ENCODE measurements around the gene FNDC10.

FNDC10 gene

DNA sequence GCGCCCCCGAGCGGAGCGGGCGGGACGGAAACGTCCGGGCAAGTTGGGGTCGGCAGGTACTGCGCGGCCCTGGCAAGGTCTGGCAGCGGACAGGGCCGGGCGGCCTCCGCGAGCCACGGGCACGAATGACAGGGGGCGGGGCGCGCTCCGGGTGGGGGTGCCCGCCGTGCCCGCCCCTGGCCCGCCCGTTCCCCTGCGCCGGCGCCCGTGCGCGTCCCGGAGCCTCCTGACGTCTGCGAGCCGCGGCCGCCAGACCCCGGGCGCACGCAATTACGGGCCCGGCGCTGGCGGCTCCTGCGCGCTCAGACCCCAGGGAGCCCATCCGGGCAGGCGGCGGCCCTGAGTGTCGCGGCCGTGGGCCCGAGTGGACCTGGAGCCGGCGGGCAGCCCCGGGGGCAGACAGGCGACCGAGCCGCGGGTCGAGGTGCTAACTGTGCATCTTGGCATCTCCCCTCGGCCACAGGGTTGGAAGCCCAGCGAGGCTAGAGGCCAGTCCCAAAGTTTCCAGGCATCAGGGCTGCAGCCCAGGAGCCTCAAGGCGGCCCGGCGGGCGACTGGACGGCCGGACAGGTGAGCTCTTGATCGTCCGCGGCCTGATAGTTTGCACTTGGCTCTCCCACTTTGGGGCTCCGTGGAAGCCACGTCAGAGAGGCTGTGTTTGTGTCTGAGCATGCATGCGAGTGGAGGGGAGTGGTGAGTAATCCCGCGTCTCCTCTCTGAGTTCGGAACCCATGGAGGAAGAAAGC, 16.3 kb upstream of the FNDC10 start:
- no peak for DNase-seq (ENCODE audit: low spot score)

- peak; percentile 99 for DNase-seq (ENCODE audit: low spot score)
These were observed 15.5 kb upstream of the FNDC10 start, which contains the start of gene MIB2 for GRCh38 chr1:1615256-1616044. Gene MIB2, plus strand, starts transcription at chr1:1615500. Its CDS starts 7,953 bp downstream, at chr1:1623453.

- no peak for DNase-seq (ENCODE audit: low spot score)
These were observed 15.0 kb upstream of the FNDC10 start for GRCh38 chr1:1614954-1615255.

GRCh38 chr1:1614204-1614953, 14.4 kb upstream of the FNDC10 start:
- peak; percentile 43 for DNase-seq (ENCODE audit: low spot score)

DNA sequence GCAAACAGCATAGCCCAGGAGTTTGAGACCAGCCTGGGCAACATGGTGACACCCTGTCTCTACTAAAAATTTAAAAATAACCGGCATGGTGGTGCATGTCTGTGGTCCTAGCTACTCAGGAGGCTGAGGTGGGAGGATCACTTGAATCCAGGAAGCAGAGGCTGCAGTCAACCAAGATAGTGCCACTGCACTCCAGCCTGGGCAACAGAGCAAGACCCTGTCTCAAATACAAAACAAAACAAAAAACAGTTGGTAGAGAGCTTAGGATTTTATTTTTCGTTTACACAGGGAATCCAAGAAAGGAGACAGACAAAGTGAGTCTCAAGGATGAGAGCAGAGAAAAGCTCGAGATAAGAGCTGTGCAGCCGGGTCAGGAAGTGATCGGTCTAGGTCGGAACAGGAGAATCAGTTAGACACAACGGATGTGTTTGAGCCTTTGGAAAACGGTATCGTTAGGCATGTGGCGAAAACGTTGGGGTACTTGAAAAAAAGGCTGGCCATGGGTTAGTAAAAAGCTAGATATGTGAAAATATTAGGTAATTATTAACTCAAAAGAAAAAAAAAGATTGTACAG, 13.7 kb upstream of the FNDC10 start:
- DNase-seq (ENCODE audit: low spot score): no peak

DNA sequence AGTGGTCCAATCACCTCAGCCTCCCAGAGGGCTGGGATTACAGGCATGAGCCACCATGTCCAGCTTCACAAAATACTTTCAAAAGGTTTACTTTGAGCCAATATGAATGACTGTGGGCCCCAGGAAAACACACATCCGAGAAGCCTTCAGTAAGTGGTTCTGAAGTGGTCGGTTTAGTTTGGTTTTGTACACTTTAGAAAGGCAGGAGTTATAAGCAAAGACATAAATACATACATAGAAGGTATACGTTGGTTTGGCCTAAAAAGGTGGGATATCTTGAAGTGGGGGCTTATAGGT, 12.1 kb upstream of the FNDC10 start:
- no peak for DNase-seq (ENCODE audit: low spot score)

DNA sequence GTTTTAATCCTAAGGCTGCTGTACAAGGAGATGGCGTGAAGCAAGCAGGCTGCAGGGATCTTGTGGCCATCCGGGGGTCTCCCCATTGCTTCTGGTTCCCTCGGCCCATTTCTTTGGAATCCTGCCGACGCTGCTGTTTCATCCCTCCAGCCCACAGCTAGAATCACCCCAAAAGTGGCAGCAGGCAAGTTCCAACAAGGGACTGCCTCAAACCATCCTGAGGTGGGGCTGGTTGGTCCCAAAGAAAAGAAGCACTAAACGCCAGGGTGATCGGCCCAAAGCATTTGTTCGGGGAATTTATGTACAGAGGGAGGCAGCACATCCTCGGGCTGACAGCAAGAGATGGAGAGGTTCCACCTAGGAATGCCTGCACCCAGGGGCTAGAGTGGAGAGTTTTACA, 10.9 kb upstream of the FNDC10 start:
- no peak for DNase-seq (ENCODE audit: low spot score)

DNA sequence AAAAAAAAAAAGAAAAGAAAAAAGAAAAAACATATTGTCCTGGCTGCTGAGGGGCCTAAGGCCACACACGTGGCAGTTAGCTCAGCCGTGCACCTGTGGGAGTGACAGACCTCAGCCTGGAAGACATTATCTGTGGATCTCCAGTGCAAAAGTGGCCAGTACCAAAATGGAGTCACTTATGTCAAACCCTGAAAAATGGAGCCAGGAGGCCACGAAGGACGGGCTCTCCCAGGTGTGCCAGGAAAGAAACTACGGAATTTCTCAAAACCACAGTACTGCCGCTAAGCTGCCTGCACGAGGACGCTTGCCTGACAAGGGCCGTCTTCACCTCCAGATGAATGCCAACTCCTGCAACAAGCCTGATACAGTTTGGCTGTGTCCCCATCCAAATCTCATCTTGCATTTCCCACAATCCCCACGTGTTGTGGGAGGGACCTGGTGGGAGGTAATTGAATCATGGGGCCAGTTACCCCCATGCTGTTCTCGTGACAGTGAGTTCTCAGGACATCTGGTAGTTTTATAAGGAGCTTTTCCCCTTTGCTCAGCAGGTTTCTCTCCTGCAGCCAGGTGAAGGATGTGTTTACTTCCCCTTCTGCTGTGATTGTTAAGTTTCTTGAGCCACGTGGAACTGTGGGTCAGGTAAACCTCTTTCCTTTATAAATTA, 10.0 kb upstream of the FNDC10 start:
- DNase-seq (ENCODE audit: low spot score): no peak

GRCh38 chr1:1606232-1606631, 6.3 kb upstream of the FNDC10 start:
- no peak for DNase-seq (ENCODE audit: low spot score)

DNA sequence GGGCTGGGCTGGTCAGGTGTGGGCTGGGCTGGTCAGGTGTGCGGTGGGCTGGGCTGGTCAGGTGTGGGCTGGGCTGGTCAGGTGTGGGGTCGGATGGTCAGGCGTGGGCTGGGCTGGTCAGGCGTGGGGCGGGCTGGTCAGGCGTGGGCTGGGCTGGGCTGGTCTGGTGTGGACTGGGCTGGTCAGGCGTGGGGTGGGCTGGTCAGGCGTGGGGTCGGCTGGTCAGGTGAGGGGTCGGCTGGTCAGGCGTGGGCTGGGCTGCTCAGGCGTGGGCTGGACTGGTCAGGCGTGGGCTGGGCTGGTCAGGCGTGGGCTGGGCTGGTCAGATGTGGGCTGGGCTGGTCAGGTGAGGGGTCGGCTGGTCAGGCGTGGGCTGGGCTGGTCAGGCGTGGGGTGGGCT, 5.8 kb upstream of the FNDC10 start:
- DNase-seq (ENCODE audit: low spot score): no peak

DNA sequence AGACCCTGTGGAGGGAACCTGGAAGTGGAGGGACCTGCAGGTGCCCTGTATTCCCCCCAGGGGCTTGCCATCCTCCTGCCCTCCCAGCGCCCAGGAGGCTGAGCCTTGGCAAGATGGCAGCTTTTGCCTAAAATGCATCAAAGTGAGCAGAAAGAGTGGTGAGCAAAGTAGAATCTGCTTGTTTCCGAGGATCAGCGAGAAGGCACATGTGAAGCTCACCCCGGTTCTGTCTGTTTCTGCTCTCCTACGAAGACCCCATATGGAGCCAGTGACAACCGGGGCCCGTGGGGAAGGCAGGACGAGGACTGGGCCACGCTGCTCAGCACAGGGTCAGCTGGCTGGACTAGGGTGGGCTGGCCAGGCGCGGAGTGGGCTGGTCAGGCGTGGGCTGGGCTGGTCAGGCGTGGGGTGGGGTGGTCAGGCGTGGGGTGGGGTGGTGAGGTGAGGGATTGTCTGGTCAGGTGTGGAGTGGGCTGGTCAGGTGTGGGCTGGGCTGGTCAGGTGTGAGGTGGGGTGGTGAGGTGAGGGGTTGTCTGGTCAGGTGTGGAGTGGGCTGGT, 5.2 kb upstream of the FNDC10 start:
- DNase-seq (ENCODE audit: low spot score): no peak

DNA sequence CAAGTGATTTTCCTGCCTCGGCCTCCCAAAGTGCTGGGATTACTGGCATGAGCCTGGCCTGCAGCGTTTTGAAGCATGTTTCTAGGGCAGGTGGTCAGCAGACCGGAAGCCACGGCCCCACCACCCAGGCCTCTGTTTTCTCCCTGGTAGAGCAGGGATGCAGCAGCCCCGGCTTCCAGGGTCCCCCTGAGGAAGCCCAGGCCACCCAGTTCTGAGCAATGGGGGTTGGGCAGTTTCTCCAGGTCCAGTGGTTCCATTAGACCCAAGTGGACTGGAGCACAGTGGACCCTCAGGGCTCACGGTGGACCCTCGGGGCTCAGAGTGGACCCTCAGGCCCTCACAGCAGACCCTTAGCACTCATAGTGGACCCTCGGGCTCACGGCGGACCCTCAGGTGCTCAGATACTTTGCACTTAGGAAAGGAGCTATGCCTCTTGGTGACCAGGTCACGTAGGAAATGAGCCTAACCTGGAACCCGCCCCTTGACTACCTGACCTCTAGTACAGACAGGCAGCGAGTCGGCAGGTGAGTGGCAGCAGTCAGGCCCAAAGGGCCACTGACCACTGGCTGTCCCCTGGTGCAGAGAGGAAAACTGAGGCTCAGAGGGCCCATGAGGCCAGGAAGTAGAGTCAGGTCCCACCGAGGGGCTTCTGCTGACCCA, 4.6 kb upstream of the FNDC10 start:
- DNase-seq (ENCODE audit: low spot score): no peak

DNA sequence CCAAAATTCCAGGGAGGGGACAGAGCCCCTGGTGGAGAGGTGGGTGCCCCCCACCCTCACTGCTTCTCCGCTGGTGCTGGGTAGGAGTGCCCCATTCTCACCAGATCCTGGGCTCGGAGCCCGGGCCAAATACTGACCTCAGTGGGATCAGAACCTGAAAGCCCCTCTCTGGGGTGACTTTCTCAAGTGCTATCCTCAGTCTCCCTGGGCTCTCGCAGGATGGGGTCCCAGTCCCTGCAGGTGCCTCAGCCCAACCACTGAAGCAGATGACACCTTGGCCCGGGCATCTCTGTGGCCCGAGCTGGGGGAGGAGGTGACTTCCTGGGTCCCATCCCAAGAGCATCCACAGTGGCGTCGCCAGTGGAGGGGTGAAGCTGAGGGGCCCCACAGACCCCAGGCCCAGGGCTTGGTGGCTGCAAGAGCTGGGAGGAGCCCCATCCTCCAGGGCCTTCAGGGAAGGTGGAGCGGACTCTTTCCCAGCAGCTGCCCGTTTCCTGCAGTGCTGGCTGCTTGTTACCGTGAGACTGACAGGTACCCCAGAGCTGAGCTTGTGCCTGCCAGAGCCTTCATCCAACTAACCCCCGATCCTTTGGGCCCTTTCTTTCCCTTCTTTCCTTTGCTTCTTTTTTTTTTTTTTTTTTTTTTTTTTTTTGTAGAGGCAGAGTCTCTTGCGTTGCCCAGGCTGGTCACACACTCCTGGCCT, 3.9 kb upstream of the FNDC10 start:
- no peak for DNase-seq (ENCODE audit: low spot score)

DNA sequence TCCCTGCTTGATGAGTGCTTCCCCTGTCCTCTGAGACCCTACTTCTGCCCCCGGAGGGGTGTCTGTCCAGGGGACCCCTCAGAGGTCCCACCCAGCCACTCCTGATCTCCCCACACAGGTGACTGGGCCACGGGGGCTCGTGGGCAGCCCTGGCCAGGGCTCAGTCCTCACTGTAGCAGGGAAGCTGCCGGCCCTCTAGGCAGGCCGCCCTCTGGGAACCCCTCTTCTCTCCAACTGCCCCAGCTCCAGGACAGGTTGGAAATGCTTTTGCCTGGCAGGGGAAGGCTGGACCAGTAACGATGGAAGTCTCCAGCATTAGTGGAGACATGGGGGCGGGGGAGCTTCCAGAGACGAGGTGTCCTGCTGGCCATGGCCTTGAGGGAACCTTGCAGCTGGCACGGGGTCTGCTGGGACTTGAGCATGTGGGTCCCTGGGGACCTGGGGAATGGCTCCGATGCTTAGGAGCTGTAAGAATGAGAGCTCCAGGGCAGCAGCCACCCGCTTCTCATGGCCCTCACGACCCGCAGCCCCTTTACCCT, 3.1 kb upstream of the FNDC10 start:
- DNase-seq (ENCODE audit: low spot score): no peak

DNA sequence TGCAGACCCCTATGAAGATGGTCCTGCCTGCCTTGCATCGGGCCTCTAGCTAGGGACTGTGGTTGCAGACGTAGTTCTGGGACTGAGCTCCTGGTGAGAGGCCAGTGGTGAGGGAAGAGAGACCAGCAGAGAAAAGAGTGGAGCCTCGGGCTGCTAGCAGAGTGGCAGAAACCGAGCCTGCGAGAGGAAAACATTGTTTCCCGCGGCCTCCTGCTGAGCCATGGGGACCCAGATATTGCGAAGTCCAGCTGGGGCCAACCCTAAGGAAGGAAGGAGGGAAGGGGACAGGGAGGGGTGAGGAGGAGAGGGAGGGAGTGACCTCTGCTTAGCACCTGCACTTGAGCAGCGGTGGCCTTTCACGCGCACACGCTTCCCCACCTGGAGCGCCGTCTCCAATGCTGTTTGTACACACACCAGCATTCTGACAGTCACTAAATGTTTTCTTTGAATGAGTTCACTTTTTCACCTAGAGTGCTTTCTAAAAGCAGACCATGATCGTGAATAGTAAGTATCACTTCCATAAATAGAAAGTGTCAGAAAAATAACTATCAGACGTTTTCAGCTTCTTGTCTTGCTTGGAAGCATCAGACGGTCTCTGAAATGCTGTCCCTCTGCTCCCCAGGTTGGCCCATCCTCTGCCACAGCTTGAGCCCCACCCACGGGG, 2.5 kb upstream of the FNDC10 start:
- no peak for DNase-seq (ENCODE audit: low spot score)

- DNase-seq (ENCODE audit: low spot score): no peak
These were observed 1.8 kb upstream of the FNDC10 start for GRCh38 chr1:1601564-1602303.

DNA sequence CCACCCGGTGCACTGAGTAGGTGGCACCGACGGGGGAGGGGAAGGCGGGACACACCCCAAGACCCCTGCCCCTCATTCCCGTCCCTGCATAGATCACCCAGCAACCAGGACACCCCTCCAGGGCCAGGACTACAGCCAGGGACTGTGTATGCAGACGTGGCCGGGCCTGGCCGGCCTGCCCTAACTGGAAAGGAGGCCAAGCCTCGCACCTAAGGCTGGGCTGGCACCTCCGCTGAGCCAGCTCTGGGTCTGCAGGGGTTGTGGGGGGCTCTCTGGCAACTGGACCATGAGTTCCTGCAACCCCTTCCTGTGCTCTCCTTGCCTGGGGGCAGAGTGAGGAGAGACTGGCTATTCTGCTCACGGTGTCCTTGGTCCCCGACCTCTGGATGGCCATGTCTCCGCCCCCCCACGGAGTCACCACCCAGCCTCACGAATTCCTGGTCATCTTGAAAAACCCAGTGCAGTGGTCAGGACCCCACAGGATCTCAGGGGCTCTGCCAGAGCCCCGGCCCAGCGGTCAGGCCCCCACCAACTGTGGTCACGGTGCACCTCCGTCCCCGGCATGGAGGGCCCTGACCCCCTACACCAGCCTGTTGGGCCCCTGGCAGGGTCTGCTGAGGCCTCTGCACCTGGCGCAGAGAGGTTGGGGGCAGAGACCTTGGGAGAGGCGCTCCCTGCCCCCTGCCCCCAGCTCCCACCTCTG, 1.1 kb upstream of the FNDC10 start:
- no peak for DNase-seq (ENCODE audit: low spot score)
